GM23338 (cell line): ENCODE measurements around the gene TULP1. TPM values are rescaled to one million over a fixed set of nuclear protein-coding genes. Genes with fewer than 3 reads are reported as not detected.
"Not testable (repeated sequence)": the region's sequence is repeated elsewhere in the genome, so short reads cannot be mapped to it uniquely, and the experiment has no call there.

ENCODE experiments used
- ATAC-seq: fragments of 200-7000 bp; cut with Tn5 transposase; 3 replicates; pipeline ENCODE4 v1.9.1; 2020
- DNase-seq: peaks from one replicate; pipeline ENCODE4 v3.0.0-alpha.2; 2015; ENCODE audit warnings: low spot score
- H2AFZ ChIP-seq: fragments of 200-600 bp; sonication (generic); 2 replicates; pipeline ENCODE4 v1.8.0; 2016; ENCODE audit warnings: antibody characterized with exemption, mild to moderate bottlenecking, moderate library complexity
- H3F3A ChIP-seq: fragments of 200-600 bp; sonication (generic); replicated peaks from 2 replicates; pipeline ENCODE4 v1.8.0; 2017; ENCODE audit warnings: antibody characterized with exemption, mixed run types, low read depth
- H3K27ac ChIP-seq: fragments of 200-600 bp; sonication (generic); 2 replicates; pipeline ENCODE4 v1.6.1; 2016; ENCODE audit warnings: low read depth
- H3K27me3 ChIP-seq: fragments of 200-600 bp; sonication (generic); 2 replicates; pipeline ENCODE4 v1.8.0; 2016; ENCODE audit warnings: mild to moderate bottlenecking, mixed run types, moderate library complexity; ENCODE audit not compliant: insufficient read depth
- H3K36me3 ChIP-seq: fragments of 200-600 bp; sonication (generic); 2 replicates; pipeline ENCODE4 v1.8.0; 2016; ENCODE audit warnings: mild to moderate bottlenecking; ENCODE audit not compliant: insufficient read depth
- H3K4me1 ChIP-seq: fragments of 200-600 bp; sonication (generic); 2 replicates; pipeline ENCODE4 v1.8.0; 2016; ENCODE audit warnings: mild to moderate bottlenecking, moderate library complexity; ENCODE audit not compliant: insufficient read depth
- H3K4me2 ChIP-seq: fragments of 200-600 bp; sonication (generic); 2 replicates; pipeline ENCODE4 v1.7.1; 2017; ENCODE audit warnings: mixed run types
- H3K4me3 ChIP-seq: fragments of 200-600 bp; sonication (generic); 2 replicates; pipeline ENCODE4 v1.6.1; 2016; ENCODE audit warnings: mixed run types
- H3K79me2 ChIP-seq: fragments of 200-600 bp; sonication (generic); replicated peaks from 2 replicates; pipeline ENCODE4 v1.8.0; 2017; ENCODE audit warnings: mild to moderate bottlenecking; ENCODE audit not compliant: insufficient read depth
- H3K9me2 ChIP-seq: fragments of 200-600 bp; sonication (generic); 2 replicates; pipeline ENCODE4 v1.8.0; 2017; ENCODE audit not compliant: insufficient read depth
- H4K20me1 ChIP-seq: fragments of 200-600 bp; sonication (generic); replicated peaks from 2 replicates; pipeline ENCODE4 v1.8.0; 2017; ENCODE audit warnings: mild to moderate bottlenecking; ENCODE audit not compliant: insufficient read depth
- H3K27ac Mint-ChIP-seq: 2 replicates; pipeline ENCODE4 v1.8.0; 2020; ENCODE audit warnings: inconsistent platforms, mild to moderate bottlenecking, moderate library complexity, mixed read lengths
- H3K27me3 Mint-ChIP-seq: 3 replicates; pipeline ENCODE4 v1.8.0; 2022; ENCODE audit warnings: low read depth, mild to moderate bottlenecking, moderate library complexity, mixed read lengths, inconsistent platforms; ENCODE audit not compliant: insufficient read depth, poor library complexity
- H3K36me3 Mint-ChIP-seq: 3 replicates; pipeline ENCODE4 v1.8.0; 2021; ENCODE audit warnings: low read depth, mild to moderate bottlenecking, inconsistent platforms, moderate library complexity, mixed read lengths
- H3K4me1 Mint-ChIP-seq: 3 replicates; pipeline ENCODE4 v1.8.0; 2020; ENCODE audit warnings: mild to moderate bottlenecking, inconsistent platforms, mixed read lengths
- H3K4me3 Mint-ChIP-seq: 3 replicates; pipeline ENCODE4 v1.8.0; 2021; ENCODE audit warnings: moderate library complexity, mild to moderate bottlenecking, inconsistent platforms, mixed read lengths
- H3K9me3 Mint-ChIP-seq: 3 replicates; pipeline ENCODE4 v1.8.0; 2020; ENCODE audit warnings: moderate library complexity, mild to moderate bottlenecking, inconsistent platforms, mixed read lengths
- CREB1 ChIP-seq: fragments of 250-450 bp; sonication (Bioruptor Pico); IDR thresholded peaks from 2 replicates; pipeline ENCODE4 v1.5.0; 2020; ENCODE audit warnings: low read depth, mild to moderate bottlenecking, moderate library complexity
- EZH2 ChIP-seq: fragments of 200-600 bp; sonication (generic); IDR thresholded peaks from one replicate; pipeline ENCODE4 v1.8.0; 2017; ENCODE audit warnings: antibody characterized with exemption, mild to moderate bottlenecking, low read depth; ENCODE audit not compliant: unreplicated experiment
- EZH2phosphoT487 ChIP-seq: fragments of 200-600 bp; sonication (generic); IDR thresholded peaks from one replicate; pipeline ENCODE4 v1.8.1; 2018; ENCODE audit warnings: antibody characterized with exemption; ENCODE audit not compliant: unreplicated experiment
- JUNB ChIP-seq: IDR thresholded peaks from one replicate; pipeline ENCODE4 v1.6.1; 2016; ENCODE audit warnings: antibody characterized with exemption; ENCODE audit not compliant: unreplicated experiment
- NANOG ChIP-seq: IDR thresholded peaks from 2 replicates; pipeline ENCODE4 v1.6.1; 2016; ENCODE audit warnings: antibody characterized with exemption, borderline replicate concordance
- POLR2AphosphoS5 ChIP-seq: IDR thresholded peaks from 2 replicates; pipeline ENCODE4 v1.6.1; 2016; ENCODE audit warnings: antibody characterized with exemption, low read depth
- STAT1 ChIP-seq: IDR thresholded peaks from one replicate; pipeline ENCODE4 v1.6.1; 2016; ENCODE audit warnings: antibody characterized with exemption; ENCODE audit not compliant: unreplicated experiment
- ZNF114 ChIP-seq: fragments of 250-450 bp; sonication (Bioruptor Pico); IDR thresholded peaks from 2 replicates; pipeline ENCODE4 v1.5.0; 2020; ENCODE audit warnings: mild to moderate bottlenecking, moderate library complexity
- ZNF331 ChIP-seq: fragments of 250-450 bp; sonication (Bioruptor Pico); IDR thresholded peaks from 2 replicates; pipeline ENCODE4 v1.5.0; 2020; ENCODE audit warnings: low read depth, mild to moderate bottlenecking, moderate library complexity
- polyA plus RNA-seq: library from polyadenylated mRNA; unstranded; fragments of >200 nt; fragmentation: Nextera tagmentation; extraction: Ambion mirVana; gene quantifications from 2 replicates; pipeline ENCODE4 v1.2.1, GENCODE V29; 2016
- total RNA-seq: library from RNA; depleted of rRNA; stranded (reverse); fragments of >200 nt; shearing (Covaris generic); gene quantifications from 2 replicates; pipeline ENCODE4 v1.2.3, GENCODE V29; 2014
- TF ChIP-seq, protein P1 (sequence below): IDR thresholded peaks from 2 replicates; pipeline ENCODE4 v1.6.1; 2016; ENCODE audit warnings: antibody characterized with exemption
- TF ChIP-seq, protein P2 (sequence below), 2 experiments: fragments of 200-600 bp in 1 of 2; sonication (generic) in 1 of 2; conservative IDR thresholded peaks; 2 replicates each; pipeline versions ENCODE4 v1.5.1 to v1.6.1; 2016 to 2017; ENCODE audit warnings: antibody characterized with exemption in 2 of 2, low read depth in 2 of 2, mild to moderate bottlenecking in 2 of 2, moderate library complexity in 1 of 2
- TF ChIP-seq, protein P3 (sequence below): IDR thresholded peaks from one replicate; pipeline ENCODE4 v1.6.1; 2018; ENCODE audit warnings: antibody characterized with exemption; ENCODE audit not compliant: unreplicated experiment

TULP1 gene
- total and polyA plus RNA-seq, 2 experiments from 2014 or later, result 3.0 to 3.8 TPM

DNA sequence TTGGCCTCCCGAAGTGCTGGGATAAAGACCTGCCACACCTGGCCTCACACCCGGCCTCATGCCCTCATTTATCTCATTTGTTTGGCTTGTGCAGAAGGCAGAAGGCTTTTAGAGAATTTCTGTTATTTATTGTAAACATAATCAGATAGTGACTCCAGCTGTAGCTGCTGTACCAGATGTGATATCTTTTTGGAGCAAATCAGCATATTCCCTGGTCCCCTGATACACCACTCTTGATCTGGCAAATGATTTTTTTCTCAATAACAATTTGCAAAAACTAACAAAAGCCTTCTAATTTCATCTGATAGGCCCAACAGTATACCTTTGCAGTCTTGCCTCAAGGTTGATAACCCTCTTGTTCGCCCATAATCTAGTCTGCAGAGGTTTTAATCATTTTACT is 26.5 kb upstream of the TULP1 start:
- H3K36me3 ChIP-seq, result no peaks in the 10 kb centered on the region
- Mint-ChIP-seq H3K9me3 (no peaks in the 10 kb centered on the region), H3K4me3 (no peak overlapping the region), H3K4me1 (peaks cover 18% of the 10 kb centered on the region), H3K27me3 (peaks cover 8% of the 10 kb centered on the region), H3K36me3 (no peaks in the 10 kb centered on the region), H3K27ac (no peak overlapping the region)
- ATAC-seq, result no peak
- peaks cover 5% of the 10 kb centered on the region for H3K4me1 ChIP-seq
- no peak for DNase-seq
- 0 out of 2 replicates have a peak, but pooled peaks cover 3% of the 10 kb centered on the region for H3F3A ChIP-seq
- H3K79me2 ChIP-seq, result no peaks in the 10 kb centered on the region
- no peaks in the 10 kb centered on the region for H4K20me1 ChIP-seq
- H2AFZ ChIP-seq, result no peak overlapping the region
- no peaks in the 10 kb centered on the region for H3K9me2 ChIP-seq
- no peaks in the 10 kb centered on the region for H3K27me3 ChIP-seq
- TF ChIP-seq, protein P1, sequence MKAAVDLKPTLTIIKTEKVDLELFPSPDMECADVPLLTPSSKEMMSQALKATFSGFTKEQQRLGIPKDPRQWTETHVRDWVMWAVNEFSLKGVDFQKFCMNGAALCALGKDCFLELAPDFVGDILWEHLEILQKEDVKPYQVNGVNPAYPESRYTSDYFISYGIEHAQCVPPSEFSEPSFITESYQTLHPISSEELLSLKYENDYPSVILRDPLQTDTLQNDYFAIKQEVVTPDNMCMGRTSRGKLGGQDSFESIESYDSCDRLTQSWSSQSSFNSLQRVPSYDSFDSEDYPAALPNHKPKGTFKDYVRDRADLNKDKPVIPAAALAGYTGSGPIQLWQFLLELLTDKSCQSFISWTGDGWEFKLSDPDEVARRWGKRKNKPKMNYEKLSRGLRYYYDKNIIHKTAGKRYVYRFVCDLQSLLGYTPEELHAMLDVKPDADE, result no peak
- TF ChIP-seq JUNB, result no peak
- TF ChIP-seq EZH2phosphoT487, result no peak
- TF ChIP-seq ZNF331 (CRISPR knock-in tag), result no peak
- no peak for TF ChIP-seq EZH2
- no peak for TF ChIP-seq NANOG
- H3K4me2 ChIP-seq, result no peak overlapping the region
- H3K27ac ChIP-seq, result no peak overlapping the region
- H3K4me3 ChIP-seq, result no peak overlapping the region

DNA sequence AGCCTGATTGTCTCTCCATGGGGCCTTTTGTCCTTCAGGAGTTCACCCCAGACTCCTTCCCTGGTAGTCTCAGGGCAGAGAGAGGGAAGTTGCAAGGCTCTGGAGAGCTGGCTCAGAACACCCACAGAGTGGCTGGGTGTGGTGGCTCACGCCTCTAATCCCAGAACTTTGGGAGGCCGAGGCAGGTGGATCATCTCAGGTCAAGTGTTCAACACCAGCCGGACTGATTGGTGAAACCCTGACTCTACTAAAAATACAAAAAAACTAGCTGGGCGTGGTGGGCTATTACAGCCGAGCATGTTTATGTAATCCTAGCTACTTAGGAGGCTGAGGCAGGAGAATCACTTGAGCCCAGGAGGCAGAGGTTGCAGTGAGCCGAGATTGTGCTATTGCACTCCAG is 23.2 kb upstream of the TULP1 start:
- H3K4me1 ChIP-seq, H3K36me3 Mint-ChIP-seq, H3K27ac ChIP-seq, DNase-seq, H3K27me3 Mint-ChIP-seq, H3K27me3 ChIP-seq, H3K9me3 Mint-ChIP-seq, H2AFZ ChIP-seq, H3K9me2 ChIP-seq, H3K27ac Mint-ChIP-seq, H3K79me2 ChIP-seq, H4K20me1 ChIP-seq, H3K36me3 ChIP-seq, H3K4me2 ChIP-seq, H3K4me3 ChIP-seq, H3K4me3 Mint-ChIP-seq, H3F3A ChIP-seq: not testable (repeated sequence)
- peaks cover 15% of the 10 kb centered on the region for H3K4me1 Mint-ChIP-seq
- ATAC-seq, result peak; percentile 28; the same call in 2 of the 3 replicates

DNA sequence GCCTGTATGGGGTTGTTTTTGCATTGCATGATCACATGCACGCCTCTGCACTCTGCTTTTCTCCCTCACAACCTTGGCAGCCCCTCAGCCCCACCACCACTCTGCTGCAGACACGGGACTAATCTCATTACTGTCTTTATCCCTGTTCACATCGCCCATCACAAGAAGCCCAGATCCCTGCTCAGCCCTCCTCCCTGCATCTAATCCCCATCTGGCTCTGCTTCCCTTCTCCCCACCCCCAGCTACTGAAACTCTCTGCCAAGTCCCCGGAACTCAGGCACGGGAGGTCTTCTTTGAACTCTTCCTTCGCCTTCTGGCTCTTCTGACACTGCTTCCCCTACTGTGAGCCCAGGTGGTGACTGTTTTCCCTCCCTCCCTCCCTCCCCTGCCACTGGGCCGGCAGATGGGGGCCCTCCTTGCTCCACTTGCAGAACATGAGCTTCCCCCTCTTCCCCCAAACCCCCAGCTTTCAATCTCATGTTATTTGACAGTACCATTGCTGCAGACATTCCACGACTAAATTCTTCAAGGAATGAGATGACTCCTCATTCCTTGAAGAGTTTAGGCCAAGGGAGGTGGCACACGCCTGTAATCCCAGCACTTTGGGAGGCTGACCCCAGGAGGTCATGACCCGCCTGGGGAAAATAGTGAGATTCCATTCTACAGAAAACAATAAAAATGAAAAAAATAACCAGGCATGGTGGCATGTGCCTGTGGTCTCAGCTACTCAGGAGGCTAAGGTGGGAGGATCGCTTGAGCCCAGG is 21.9 kb upstream of the TULP1 start:
- H2AFZ ChIP-seq, result peak overlapping the region; percentile 94
- TF ChIP-seq ZNF331 (CRISPR knock-in tag), result no peak
- no peak for TF ChIP-seq ZNF114 (CRISPR knock-in tag)
- no peak for TF ChIP-seq POLR2AphosphoS5
- no peak for TF ChIP-seq JUNB
- no peak for TF ChIP-seq EZH2
- TF ChIP-seq, protein P2, sequence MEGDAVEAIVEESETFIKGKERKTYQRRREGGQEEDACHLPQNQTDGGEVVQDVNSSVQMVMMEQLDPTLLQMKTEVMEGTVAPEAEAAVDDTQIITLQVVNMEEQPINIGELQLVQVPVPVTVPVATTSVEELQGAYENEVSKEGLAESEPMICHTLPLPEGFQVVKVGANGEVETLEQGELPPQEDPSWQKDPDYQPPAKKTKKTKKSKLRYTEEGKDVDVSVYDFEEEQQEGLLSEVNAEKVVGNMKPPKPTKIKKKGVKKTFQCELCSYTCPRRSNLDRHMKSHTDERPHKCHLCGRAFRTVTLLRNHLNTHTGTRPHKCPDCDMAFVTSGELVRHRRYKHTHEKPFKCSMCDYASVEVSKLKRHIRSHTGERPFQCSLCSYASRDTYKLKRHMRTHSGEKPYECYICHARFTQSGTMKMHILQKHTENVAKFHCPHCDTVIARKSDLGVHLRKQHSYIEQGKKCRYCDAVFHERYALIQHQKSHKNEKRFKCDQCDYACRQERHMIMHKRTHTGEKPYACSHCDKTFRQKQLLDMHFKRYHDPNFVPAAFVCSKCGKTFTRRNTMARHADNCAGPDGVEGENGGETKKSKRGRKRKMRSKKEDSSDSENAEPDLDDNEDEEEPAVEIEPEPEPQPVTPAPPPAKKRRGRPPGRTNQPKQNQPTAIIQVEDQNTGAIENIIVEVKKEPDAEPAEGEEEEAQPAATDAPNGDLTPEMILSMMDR (conservative IDR thresholded peaks at IDR 0.05; ENCODE audit: low read depth in 2 of 2), result no peak
- TF ChIP-seq CREB1 (CRISPR knock-in tag), result no peak
- no peak for TF ChIP-seq NANOG
- TF ChIP-seq EZH2phosphoT487, result no peak
- TF ChIP-seq, protein P3, sequence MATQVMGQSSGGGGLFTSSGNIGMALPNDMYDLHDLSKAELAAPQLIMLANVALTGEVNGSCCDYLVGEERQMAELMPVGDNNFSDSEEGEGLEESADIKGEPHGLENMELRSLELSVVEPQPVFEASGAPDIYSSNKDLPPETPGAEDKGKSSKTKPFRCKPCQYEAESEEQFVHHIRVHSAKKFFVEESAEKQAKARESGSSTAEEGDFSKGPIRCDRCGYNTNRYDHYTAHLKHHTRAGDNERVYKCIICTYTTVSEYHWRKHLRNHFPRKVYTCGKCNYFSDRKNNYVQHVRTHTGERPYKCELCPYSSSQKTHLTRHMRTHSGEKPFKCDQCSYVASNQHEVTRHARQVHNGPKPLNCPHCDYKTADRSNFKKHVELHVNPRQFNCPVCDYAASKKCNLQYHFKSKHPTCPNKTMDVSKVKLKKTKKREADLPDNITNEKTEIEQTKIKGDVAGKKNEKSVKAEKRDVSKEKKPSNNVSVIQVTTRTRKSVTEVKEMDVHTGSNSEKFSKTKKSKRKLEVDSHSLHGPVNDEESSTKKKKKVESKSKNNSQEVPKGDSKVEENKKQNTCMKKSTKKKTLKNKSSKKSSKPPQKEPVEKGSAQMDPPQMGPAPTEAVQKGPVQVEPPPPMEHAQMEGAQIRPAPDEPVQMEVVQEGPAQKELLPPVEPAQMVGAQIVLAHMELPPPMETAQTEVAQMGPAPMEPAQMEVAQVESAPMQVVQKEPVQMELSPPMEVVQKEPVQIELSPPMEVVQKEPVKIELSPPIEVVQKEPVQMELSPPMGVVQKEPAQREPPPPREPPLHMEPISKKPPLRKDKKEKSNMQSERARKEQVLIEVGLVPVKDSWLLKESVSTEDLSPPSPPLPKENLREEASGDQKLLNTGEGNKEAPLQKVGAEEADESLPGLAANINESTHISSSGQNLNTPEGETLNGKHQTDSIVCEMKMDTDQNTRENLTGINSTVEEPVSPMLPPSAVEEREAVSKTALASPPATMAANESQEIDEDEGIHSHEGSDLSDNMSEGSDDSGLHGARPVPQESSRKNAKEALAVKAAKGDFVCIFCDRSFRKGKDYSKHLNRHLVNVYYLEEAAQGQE, result no peak
- no peak for TF ChIP-seq STAT1

More for the DNA sequence above, 21.9 kb upstream of the TULP1 start:
- no peaks in the 10 kb centered on the region for H3K9me2 ChIP-seq
- Mint-ChIP-seq H3K9me3 (no peaks in the 10 kb centered on the region), H3K27ac (peak overlapping the region; percentile 20; the same call in 1 of the 2 replicates), H3K36me3 (no peaks in the 10 kb centered on the region), H3K27me3 (peaks cover 4% of the 10 kb centered on the region), H3K4me1 (peaks cover 15% of the 10 kb centered on the region), H3K4me3 (no peak overlapping the region; the same call in 2 of the 3 replicates)
- H3K4me2 ChIP-seq, result 0 out of 2 replicates have a peak overlapping the region, but pooled peaks have one; percentile 32
- ATAC-seq, result peak; percentile 81
- no peak overlapping the region for H3K27ac ChIP-seq
- no peaks in the 10 kb centered on the region for H4K20me1 ChIP-seq
- no peak overlapping the region for H3K4me3 ChIP-seq
- no peaks in the 10 kb centered on the region for H3K27me3 ChIP-seq
- H3K4me1 ChIP-seq, result peaks cover 3% of the 10 kb centered on the region; the same call in 1 of the 2 replicates
- DNase-seq, result peak; percentile 41
- no peaks in the 10 kb centered on the region for H3K36me3 ChIP-seq
- no peaks in the 10 kb centered on the region for H3K79me2 ChIP-seq
- 0 out of 2 replicates have a peak, but pooled peaks cover 3% of the 10 kb centered on the region for H3F3A ChIP-seq
